Medulla oblongata (tissue), 1 donor: ENCODE data around the gene ERCC4.

Experiments
- DNase-seq: peaks from one replicate; pipeline ENCODE4 v3.0.0-alpha.2; 2015; ENCODE audit errors: extremely low spot score

ERCC4 gene

DNA sequence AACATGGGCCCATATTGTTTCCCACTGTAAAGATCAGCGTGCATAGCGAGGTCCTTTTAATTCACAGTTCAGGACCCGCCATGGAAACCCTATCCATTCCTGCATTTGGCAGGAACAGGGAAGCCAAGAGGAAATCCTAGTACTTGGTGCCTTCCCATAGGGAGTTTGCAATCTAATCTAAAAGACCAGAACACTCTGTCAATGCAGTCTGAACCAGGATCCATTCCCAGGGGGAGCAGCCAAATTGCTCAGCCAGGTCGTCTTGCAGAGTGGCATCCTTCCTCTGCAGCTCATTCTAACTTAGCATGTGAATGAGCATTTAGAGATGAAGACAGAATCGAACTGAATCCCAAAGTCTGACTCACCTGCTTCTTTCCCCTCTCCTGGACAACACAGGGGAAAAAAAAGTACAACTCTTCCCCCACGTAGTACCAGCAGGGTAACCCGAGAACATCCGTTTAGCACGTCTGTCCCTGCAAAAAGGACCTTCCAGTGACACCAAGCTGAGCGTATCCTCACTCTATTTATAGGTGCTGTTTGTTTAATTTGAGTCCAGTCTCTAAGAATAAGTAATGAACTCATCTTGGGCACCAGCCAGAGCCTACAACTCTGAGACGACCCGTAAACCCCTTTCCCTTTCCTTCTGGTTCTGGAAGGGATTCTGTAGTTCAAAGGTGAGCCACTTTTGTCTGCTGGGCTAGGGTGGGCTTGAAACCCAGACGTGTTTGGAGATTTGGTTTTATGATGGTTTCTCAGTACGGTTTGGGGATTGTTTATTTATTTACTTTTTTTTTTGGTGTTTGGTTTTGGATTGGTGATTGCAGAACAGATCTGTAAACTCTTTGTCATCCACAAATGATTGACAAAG lies 74.5 kb downstream of the ERCC4 start:
- DNase-seq: no peak

GRCh38 chr16:13995194-13995593 lies 75.2 kb downstream of the ERCC4 start:
- no peak for DNase-seq

GRCh38 chr16:13996778-13997288 lies 76.9 kb downstream of the ERCC4 start:
- DNase-seq: no peak

DNA sequence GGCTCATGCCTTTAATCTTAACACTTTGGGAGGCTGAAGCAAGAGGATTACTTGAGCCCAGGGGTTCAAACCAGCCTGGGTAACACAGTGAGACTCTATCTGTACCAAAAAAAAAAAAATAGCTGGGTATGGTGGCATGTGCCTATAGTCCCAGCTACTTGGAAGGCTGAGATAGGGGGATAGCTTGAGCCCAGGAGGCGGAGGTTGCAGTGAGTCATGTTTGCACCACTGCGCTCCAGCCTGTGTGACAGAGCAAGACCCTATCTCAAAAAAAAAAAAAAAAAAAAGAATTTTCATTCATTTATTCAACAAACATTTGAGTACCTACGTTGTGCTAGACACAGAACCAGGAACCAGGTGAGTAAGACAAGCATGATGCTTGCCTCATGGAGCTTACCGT lies 77.6 kb downstream of the ERCC4 start:
- DNase-seq: no peak

DNA sequence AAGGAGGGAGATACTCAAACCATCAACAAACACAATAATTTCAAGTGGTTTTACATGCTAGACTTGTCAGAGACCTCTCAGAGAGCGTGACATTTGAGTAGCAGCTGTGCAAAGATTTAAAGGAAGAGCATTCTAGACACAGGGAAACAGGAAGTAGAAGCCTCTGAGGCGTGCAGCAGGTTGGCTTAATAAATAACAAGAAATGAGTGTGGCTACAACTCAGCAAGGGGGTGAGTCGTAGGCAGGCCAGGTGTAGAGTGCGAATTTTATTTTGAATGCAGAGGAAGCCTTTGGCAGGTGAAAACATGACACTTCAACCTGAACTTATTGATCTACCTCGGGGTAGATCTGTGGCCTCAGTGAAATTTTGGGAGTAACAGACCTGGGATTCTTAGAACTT lies 78.0 kb downstream of the ERCC4 start:
- no peak for DNase-seq

DNA sequence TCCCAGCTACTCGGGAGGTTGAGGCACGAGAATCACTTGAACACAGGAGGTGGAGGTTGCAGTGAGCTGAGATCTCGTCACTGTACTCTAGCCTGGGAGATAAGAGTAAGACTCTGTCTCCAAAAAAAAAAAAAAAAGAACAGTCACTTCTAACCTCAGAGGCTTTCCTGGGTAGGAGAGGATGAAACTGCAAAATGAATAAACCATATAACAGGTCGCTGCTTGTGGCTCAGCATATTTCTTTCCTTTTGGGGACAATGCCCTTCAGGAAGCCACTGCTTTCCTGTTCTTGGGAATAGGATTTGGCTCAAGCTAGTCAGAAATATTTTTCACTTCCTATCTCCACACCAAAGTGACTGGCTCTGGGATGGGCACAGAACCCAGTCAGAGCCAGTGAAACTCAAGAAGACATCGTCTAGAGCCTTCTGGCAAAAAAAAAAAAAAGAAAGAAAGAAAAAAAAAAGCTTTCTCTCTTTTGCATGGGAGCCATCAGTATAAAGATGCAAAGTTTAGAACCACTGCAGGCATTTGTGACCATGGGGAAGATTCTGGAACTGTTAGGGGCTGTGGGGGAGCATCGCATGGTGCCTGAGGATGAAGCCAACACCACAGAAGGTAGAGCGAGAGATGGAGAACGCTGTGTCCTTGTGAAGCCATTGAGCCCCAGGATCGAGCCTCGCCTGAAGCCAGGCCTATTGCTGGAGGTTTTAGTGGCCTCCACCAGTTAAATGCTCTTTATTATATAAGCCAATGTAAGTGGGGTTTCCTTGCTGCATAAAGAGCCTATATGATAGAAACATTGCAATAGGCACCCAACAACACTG lies 79.3 kb downstream of the ERCC4 start:
- no peak for DNase-seq

DNA sequence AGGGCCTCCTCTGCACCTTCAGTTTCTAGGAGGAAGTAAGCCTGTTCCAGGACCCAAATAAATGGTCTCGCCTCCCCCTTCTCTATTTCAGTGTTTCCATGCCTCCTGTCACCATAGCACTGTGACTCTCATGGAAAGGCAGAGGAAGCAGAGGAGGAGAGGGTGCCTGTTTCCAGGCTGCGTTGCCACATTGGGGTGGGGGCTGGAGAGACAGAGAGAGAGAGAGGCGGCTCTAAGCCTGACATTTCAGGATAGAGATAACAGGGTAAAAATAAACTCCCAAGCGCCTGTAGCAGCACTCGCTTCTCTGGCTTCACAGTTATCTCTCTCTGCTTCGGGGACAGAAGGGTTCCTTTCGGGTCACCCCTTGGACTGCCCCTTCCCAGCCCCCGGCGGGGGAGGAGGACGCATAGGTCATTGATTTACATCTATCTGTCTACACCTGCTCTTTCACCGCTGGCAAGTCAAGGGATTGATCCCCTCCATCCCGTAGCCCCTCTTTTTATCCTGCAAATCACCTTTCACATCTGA lies 80.0 kb downstream of the ERCC4 start:
- no peak for DNase-seq

- no peak for DNase-seq
These were observed 81.6 kb downstream of the ERCC4 start for GRCh38 chr16:14001521-14001920.
